ENCODE measurements around the gene FAN1. TPM values are rescaled to one million over a fixed set of nuclear protein-coding genes. Genes with fewer than 3 reads are reported as not detected.
A peak's percentile ranks its signal among the peaks of the same experiment; 100 is the strongest.

FAN1 gene
- total and polyA plus RNA-seq, 2 of the 13 experiments (the other 11 are each of a cell fraction or from before 2014, with no cell fraction given) = 10.8 to 20.1 TPM

- TF ChIP-seq ZNF790 (CRISPR knock-in tag; IDR thresholded peaks at IDR 0.05; ENCODE audit: borderline replicate concordance) (no peak), ZNF552 (CRISPR knock-in tag; IDR thresholded peaks at IDR 0.05; ENCODE audit: borderline replicate concordance) (0 out of 2 replicates have a peak, but pooled peaks have one; percentile 63), SIX1 (CRISPR knock-in tag; IDR thresholded peaks at IDR 0.05; ENCODE audit: borderline replicate concordance) (no peak), ZMAT3 (CRISPR knock-in tag; conservative IDR thresholded peaks at IDR 0.05) (0 out of 2 replicates have a peak, but pooled peaks have one; percentile 40), TCF7L2 (IDR thresholded peaks at IDR 0.05; ENCODE audit: low read depth, low read length) (no peak), NFATC3 (CRISPR knock-in tag; IDR thresholded peaks at IDR 0.05) (no peak), SAFB2 (CRISPR knock-in tag; IDR thresholded peaks at IDR 0.05; ENCODE audit: borderline replicate concordance, low read depth) (peak; percentile 58), ZBTB10 (CRISPR knock-in tag; IDR thresholded peaks at IDR 0.05; ENCODE audit: borderline replicate concordance) (0 out of 2 replicates have a peak, but pooled peaks have one; percentile 35), ELF4 (CRISPR knock-in tag; IDR thresholded peaks at IDR 0.05; ENCODE audit: borderline replicate concordance) (no peak), ZNF841 (CRISPR knock-in tag; IDR thresholded peaks at IDR 0.05; ENCODE audit: borderline replicate concordance) (no peak), TGIF2 (CRISPR knock-in tag; IDR thresholded peaks at IDR 0.05) (peak; percentile 63; the same call in 1 of the 2 replicates), KLF16 (CRISPR knock-in tag; IDR thresholded peaks at IDR 0.05) (peak in 1 of 2 experiments; percentile 62; a peak in 1 of 4 replicates), ZNF678 (CRISPR knock-in tag; IDR thresholded peaks at IDR 0.05) (no peak), ZNF558 (CRISPR knock-in tag; IDR thresholded peaks at IDR 0.05; ENCODE audit: borderline replicate concordance) (no peak; the same call in 1 of the 2 replicates), ZNF704 (CRISPR knock-in tag; IDR thresholded peaks at IDR 0.05; ENCODE audit: borderline replicate concordance) (no peak), RARG (CRISPR knock-in tag; IDR thresholded peaks at IDR 0.05; ENCODE audit: low read depth) (no peak), FOXK1 (CRISPR knock-in tag; IDR thresholded peaks at IDR 0.05; ENCODE audit: borderline replicate concordance, low read depth) (no peak), NFIB (CRISPR knock-in tag; IDR thresholded peaks at IDR 0.05; ENCODE audit: borderline replicate concordance) (no peak), NFAT5 (CRISPR knock-in tag; IDR thresholded peaks at IDR 0.05) (peak; percentile 21; the same call in 1 of the 2 replicates)
Measured at GRCh38 chr15:30991255-30992235, 87.8 kb downstream of the FAN1 start, which contains the start of gene MTMR10 (continued).
